ENCODE data around the gene AGAP3. TPM values are rescaled to one million over a fixed set of nuclear protein-coding genes. Genes with fewer than 3 reads are reported as not detected.

The AGAP3 gene
- total RNA-seq, 1 donor from 2014 or later, result 99.7 TPM

DNA sequence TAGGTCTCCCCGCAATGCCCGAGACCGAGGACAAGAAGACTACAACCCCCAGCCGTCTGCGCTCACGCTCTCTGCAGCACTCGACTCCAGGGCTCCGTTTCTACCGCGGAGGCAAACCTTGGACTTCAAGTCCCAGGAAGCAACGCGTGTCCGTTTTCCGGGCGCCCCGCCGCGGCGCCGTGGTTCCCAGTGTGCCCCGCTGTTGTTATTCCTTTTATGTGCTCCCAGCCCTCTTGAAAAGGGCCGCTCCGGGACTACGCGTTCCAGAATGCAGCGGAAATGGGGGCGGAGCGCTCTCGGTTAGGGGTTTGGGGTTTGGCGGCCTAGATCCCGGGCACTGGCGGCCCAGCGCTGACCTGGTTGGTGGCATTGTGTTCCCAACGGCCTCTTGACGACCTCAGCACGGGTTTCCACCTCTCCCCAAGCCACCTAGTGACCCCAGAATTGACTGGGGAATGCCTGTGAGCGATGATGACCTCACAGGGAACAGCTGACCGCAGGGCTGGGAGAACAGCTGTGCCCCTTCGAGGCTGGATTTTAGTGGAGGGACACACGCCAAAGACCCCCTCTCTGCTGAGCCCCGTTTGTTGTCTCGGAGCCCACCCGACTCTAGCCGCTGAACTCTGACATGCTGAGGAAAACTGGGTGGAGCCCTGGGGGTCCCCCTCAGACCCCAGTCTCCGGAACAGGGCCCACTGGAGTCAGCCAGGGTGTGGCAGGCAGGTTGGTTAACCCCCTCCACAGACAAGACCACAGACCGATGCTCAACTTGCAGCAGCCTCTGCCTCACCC is 28.1 kb upstream of the AGAP3 start:
- DNase-seq (ENCODE audit: extremely low read depth, low read depth, low spot score), result peak; percentile 96

DNA sequence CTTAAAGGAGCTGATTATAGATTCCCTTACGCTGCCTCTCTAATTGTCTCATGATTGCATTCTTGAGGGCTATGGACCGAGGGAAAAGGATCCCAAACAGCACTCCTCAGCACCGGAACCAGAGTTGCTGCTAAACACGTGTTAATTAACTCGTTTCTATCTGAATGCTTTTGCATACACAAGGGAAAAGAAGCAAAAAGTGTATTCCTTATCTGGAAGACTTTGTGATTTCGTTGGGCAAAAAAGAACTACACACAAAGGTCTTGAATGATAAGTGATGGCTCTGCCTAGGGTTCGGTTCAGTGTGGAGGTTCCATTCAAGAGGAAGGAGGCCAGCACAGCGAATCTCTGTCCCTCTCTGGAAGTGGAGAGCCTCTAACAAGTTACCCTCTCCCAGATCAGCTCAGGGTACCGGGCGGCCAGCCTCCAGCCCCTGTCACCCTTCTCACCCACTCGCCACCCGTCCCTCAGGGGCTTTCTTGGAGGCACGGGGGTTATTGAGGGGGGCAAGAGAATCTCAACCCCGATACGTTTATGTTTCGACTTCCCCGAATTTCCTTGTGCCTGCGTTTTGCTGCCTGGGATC is 27.4 kb upstream of the AGAP3 start:
- no peak for DNase-seq (ENCODE audit: extremely low read depth, low read depth, low spot score)

DNA sequence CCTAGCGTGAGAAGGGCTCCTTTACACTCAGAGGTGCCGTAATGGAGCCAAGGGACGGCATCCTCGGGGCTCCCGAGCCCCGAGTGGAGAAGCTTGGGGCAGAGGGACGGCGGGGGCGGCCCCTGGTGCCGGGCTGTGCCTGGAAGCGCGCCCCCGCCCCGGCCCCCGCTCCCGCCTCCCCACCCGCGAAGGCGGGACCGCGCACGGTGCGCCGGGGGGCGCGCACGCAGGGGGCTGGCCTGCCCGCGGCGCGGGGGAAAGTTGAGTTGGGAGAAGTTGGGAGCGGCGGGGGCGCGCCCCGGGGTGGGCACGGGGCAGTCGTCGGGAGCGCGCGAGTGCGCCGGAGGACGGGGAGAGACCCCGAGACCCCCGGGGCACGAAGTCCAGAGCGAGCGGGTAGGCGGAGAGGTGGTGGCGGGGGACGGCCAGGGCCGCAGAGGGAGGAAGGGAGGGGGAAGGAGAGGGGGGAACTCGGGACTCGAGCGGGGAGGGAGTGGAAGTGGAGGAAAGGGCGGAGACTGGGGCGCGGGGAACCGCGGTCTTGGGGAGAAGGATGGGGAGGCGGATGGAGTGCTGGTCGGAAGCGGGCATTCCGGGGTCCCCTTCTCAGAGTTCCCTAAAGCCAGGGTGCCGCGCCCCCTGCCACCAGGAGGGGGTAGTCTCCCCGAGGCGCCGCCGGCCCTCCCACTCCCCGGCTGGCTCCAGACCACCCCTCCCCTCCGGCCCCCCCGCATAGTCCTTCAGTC is 26.7 kb upstream of the AGAP3 start, which contains the start of gene SLC4A2:
SLC4A2 (plus strand) TSS at position 223 of the 746 bp plus-strand sequence. CDS start 2,399 bp downstream, outside the sequence.
- DNase-seq (ENCODE audit: extremely low read depth, low read depth, low spot score), result no peak

DNA sequence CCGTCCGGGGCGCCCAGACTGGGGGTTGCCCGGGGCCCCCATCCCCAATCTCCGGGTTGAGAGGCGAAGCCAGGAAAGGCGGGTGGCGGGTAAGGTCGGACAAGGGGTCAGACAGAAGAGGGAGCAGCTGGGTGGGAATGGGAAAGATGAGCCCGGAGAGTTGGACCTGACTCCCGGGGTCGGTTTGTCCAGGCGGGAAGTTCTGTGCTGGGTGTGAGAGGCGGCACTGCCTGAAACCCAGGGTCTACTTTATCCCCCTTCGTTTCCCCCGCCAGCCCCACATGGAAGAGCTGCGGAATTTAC is 26.2 kb upstream of the AGAP3 start:
- DNase-seq (ENCODE audit: extremely low read depth, low read depth, low spot score), result no peak

DNA sequence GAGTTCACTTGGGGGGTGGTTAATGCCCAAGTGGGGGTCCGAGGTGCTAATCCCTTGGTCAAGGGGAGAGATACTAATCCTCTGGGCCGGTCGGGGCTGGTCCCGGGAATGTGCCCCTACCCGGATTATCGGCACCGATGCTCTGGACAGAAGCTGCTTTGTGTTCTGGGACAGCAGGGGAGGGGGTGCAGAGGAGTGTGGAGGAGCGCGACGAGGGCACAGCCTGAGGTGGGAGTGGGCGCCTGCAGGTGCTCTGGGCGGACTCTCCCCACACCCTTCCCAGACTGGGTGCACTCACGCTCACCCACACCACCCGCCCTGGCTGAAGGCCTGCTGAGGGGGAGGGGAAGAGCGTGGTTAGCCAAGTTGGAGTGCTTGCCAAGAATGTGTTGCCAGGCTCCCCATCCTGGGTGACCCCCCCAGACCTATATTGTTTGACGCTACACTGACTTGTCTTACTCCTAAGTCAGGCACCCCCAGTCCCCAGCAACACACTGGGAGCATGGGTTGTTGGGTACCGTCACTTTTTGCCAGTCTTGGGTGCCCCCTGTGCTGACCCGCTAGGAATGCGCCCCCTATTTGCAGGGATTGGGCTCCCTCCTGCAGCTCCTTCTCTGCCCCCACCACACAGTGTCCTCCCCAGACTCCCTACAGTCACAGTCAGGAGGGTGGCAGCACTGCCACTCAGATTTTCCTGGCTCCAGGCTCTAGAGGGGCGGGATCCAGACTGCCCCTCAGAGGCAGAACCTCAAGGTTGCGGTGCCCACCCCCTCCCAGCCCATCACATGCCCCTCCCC is 25.7 kb upstream of the AGAP3 start:
- DNase-seq (ENCODE audit: extremely low read depth, low read depth, low spot score), result no peak

DNA sequence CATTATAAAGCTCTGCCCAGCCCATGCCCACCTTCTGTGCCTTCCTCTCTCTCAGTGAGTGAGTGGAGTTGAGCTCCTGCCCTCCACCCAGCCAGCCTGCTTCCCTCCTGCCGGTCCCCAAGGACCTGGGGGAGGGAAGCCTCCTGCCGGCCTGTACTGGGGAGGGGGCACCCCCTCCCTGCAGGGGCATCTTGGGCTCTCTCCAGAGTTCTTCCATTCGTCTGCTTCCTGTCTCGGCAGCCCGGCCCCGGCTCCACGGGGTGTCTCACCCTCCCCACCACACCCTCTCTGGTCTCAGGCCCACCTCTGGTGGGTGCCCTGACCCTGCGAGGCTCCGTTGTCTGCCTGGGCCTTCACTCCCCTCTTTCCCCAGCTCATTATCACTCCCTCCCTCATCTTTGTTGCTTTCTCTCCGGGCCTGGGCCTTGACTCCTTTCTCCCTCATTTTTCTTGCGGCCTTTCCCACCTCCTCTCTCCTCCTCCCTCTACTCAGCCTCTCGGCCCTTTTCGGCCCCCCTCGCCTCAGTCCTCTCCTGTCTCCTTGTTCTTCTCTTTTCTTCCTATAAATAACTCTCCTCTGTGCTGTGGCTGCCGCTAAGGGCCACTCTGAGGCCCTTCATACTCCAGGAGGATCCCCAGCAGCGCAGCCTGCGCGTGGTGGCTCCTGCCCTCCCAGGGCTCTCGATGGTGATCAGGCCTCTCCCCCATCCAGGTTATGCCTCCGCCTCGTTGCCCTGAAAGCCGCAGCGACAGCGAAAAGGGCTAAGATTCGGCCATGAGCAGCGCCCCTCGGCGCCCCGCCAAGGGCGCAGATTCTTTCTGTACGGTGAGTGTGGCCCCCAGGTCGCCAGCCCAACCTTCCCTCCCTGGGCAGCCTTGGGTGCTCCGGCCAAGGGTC is 24.8 kb upstream of the AGAP3 start:
- no peak for DNase-seq (ENCODE audit: extremely low read depth, low read depth, low spot score)

DNA sequence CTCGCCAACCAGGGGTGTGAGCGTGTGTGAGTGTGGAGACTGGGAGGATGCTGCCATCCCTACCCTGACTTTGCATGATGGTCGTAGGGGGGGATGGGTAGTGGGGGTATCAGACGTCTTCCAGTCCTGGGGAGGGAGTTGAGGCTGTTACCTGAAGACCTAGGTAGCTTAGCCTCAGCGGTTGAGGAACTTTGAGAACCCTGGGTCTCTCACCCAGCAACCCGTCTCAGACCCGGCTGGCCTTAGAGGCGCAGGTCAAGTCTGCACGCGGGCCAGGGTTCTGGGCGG is 24.2 kb upstream of the AGAP3 start:
- no peak for DNase-seq (ENCODE audit: extremely low read depth, low read depth, low spot score)

DNA sequence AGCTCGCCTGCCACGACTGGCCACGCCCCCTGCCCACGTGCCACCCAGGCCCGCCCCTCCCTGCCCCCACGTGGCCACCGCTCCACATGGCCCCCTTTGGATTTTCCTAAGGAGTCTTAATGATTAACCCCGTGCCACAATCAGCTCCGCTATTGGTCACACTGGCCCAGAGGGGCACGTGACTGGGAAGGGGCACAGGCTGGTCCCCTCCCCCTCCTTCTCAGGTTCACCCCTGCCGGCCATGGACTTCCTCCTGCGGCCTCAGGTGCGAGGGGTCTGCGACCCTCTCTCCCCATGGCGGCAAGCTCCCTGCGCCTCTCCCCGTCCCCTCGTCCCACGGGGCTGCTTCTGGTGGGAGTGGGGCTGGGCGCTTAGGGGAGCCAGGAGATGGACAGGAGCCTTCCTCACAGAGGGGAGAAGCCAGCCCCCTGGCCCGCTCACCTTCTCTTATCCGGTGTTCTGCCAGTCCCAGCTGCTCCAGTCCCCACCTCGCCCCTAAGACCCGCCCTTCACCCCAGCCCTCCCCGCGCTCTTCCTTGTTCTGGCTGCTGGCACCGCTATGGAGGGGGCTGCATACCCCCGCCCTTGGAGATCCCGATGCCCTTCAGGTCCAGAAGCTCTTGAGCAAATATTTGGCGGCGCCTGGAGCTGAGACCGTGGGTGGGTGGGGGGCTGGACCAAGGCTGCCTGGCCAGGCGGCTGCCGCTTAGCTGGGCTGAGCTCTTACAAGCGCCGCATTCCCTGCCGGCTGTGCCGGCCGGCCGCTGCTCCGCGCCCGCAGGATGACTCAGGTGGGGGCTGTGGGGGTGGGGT is 23.7 kb upstream of the AGAP3 start:
- no peak for DNase-seq (ENCODE audit: extremely low read depth, low read depth, low spot score)

DNA sequence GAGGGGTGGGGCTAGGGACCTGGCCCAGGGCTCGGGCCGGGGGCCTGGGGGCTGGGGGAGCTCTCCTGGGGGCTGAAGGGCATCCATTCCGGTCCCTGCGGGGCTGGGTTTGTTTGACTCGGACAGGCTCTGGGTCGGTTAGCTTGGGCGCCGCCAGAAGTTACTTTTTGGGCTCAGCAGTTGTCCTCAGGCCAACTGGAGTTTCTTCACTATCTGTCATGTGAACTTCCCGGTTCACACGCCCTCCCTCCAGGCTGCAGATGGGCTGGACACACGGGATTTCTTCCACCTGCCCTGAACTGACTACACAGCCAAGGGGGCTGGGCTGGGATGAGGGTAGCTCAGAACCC is 23.1 kb upstream of the AGAP3 start:
- no peak for DNase-seq (ENCODE audit: extremely low read depth, low read depth, low spot score)

DNA sequence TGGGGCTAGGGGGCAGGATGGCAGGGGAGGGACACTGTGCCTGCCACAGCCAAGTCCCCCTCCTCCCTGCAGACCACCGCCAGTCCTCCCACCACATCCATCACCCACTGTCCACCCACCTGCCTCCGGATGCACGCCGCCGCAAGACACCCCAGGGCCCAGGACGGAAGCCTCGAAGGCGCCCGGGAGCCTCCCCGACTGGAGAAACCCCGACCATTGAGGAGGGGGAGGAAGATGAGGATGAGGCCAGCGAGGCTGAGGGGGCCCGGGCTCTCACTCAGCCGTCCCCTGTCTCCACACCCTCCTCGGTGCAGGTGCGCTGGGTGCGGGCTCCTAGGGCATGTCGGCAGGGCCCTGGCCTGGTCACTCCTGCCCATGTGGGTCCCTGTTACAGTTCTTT is 21.8 kb upstream of the AGAP3 start:
- no peak for DNase-seq (ENCODE audit: extremely low read depth, low read depth, low spot score)

DNA sequence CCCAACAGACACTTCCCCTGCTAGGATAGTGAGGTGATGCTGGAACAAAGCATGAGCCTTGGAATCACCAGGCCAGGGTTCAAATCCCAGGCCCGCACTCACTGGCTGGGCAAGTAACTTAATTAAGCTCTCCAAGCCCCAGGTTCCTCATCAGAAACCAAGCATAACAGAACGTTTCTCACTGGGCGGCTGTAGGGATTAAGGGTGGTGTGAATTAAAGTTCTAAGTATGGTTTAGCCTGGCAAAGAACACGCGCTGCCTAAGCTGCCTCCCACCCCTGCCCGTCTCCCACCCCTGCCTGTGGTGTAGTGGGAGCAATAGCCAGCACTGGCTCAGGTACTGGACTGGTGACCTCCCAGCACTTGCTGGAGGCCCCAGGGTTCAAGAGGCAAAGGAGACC is 21.3 kb upstream of the AGAP3 start:
- no peak for DNase-seq (ENCODE audit: extremely low read depth, low read depth, low spot score)

DNA sequence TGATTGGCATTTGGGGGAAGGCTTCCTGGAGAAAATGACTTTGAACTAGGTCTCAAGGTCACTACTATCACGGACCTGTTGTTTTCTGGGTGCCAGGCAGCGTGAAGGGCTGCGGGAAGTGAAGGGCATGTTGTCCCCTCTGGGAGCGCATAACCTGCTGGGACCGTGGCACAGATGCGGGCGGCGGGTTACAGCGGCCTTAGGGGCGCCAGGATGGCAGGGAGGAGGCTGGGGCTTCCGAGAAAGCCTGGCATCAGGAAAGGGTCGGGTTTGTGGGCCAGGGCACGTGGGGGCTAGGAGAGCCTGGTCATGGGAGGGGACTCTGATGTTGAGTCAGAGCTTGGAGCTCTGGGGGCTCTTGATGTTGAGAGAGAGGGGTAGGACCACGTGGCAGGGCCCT is 20.8 kb upstream of the AGAP3 start:
- no peak for DNase-seq (ENCODE audit: extremely low read depth, low read depth, low spot score)

DNA sequence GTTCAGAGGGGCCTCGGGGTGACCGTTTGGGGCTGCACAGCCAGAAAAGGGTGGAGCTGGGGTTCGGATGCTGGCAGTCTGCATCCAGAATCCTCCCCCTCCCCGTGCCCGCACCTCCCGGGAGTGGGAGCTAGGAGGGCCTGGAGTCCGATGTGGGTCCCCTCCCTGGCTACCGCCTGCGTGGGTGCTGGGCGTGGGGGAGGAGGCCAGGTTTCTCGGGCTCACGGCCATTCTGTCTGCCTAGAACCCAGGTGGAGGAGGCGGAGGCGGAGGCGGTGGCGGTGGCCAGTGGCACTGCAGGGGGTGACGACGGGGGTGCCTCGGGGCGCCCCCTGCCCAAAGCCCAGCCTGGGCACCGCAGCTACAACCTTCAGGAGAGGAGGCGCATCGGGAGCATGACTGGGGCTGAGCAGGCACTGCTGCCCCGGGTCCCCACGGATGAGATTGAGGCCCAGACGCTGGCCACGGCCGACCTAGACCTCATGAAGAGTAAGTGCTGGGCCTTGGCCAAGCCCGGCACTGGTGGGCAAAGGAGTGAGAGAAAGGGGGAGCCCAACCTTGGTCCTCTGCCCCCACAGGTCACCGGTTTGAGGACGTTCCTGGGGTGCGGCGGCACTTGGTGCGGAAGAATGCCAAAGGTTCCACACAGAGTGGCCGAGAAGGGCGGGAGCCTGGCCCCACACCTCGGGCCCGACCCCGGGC is 19.9 kb upstream of the AGAP3 start:
- no peak for DNase-seq (ENCODE audit: extremely low read depth, low read depth, low spot score)

DNA sequence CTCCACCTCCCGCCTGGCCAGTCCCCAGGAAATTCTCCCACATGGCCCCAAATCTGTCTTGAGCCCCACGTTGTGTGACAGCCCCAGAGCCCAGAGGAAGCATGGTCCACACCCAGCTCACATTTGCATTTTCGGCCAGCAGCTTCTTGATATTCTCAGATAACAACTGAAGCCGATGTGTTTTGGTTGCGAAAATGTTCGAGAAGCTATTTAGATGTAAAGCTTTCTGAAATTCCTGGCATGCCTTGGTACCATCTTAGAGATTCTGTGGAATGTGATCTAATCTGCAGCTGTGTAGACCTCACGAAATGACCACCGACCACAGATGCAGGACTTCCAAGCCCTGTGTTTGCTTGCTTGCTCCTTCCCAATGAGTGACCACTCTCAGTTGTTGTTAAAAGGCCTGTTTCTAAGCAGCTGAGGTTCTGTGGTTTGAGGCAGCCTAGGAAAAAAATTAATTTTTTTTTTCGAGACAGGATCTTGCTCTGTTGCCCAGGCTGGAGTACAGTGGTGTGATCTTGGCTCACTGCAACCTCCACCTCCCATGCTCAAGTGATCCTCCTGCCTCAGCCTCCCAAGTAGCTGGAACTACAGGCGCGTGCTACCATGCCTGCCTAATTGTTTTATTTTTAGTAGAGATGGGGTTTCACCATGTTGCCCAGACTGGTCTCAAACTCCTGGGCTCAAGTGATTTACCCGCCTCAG is 18.1 kb upstream of the AGAP3 start:
- no peak for DNase-seq (ENCODE audit: extremely low read depth, low read depth, low spot score)

DNA sequence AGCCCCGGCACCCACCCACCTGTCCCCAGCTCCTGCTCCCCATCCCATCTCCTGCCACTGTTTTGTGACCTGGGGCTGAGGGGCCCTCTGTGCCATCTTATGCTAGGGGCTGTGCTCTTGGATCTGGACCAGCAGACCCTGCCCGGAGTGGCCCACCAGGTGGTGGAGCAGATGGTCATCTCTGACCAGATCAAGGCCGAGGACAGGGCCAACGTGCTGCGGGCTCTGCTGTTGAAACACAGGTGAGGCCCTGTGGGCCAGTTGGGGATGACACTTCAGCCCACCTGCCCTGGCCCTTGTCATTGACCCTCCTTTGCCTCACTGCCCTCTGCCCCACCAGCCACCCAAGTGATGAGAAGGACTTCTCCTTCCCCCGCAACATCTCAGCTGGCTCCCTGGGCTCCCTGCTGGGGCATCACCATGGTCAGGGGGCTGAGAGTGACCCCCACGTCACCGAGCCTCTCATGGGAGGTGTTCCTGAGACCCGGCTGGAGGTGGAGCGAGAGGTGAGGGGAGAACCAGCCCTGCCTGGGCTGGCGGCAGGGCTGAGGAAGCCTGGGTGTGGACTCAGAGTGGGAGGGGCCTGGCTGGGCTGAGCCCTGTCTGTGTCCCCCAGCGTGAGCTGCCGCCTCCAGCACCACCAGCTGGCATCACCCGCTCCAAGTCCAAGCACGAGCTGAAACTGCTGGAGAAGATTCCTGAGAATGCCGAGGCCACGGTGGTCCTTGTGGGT is 16.3 kb upstream of the AGAP3 start:
- no peak for DNase-seq (ENCODE audit: extremely low read depth, low read depth, low spot score)

DNA sequence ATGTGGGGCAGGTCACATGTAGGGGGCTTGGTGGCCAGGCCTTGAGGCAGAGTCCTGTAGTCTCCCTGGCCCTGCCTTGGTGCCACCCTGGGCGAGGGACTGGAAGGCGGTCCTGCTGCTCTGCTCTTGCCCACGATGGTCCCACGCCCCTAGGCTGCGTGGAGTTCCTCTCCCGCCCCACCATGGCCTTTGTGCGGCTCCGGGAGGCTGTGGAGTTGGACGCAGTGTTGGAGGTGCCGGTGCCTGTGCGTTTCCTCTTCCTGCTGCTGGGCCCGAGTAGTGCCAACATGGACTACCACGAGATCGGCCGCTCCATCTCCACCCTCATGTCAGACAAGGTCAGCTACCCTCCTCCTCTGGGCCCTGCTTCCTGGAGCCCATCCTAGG is 15.7 kb upstream of the AGAP3 start:
- no peak for DNase-seq (ENCODE audit: extremely low read depth, low read depth, low spot score)

DNA sequence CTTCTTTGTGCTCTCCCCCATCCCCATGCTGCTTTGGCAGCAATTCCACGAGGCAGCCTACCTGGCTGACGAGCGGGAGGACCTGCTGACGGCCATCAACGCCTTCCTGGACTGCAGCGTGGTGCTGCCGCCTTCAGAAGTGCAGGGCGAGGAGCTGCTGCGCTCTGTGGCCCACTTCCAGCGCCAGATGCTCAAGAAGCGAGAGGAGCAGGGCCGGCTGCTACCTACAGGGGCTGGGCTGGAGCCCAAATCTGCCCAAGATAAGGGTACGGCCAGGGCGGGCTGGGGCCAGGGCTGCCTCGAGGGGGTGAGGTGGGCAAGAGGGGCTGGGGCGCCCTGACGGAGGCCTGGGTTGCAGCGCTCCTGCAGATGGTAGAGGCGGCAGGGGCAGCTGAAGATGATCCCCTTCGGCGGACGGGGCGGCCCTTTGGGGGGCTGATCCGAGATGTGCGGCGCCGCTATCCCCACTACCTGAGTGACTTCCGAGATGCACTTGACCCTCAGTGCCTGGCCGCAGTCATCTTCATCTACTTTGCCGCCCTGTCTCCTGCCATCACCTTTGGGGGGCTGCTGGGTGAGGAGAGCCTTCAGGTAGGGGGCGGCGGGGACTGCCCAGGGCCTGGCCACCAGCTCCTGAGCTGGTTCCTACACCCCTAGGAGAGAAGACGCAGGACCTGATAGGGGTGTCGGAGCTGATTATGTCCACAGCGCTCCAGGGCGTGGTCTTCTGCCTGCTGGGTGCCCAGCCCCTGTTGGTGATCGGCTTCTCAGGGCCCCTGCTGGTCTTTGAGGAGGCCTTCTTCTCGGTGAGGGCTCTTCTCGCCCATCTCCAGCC is 15.0 kb upstream of the AGAP3 start:
- no peak for DNase-seq (ENCODE audit: extremely low read depth, low read depth, low spot score)
